Measurements from ENCODE around the gene TUNAR.
"Not testable (repeated sequence)": the region's sequence is repeated elsewhere in the genome, so short reads cannot be mapped to it uniquely, and the experiment has no call there.

The TUNAR gene

DNA sequence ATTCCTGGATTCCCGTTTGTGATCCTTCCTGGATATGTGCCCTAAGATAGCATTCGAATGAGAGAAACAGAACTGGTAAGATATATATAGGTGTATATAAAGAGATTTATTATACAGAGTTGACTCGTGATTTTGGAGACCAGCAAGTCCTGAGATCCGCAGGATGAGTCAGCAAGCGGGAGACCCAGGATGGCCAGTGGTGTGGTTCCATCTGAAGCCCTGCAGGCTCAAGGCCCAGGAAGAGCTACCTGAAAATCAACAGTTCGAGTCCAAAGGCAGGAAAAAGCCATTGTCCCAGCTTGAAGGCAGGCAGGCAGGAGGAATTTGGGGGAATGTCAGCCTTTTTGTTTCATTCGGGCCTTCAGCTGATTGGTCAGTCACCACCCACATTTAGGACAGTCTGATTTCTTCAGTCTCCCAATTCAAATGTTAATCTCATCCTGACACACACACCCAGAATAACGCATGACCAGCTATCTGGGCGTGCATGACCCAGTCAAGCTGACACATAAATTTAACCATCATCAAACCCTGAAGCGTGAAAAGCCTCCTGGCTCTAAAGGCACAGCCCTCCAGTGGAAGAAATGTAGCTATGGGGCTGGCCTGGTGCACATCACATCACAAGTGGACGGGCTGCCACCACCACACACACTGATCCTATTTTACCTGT, 44.3 kb downstream of the TUNAR start:
- no peak for DNase-seq

DNA sequence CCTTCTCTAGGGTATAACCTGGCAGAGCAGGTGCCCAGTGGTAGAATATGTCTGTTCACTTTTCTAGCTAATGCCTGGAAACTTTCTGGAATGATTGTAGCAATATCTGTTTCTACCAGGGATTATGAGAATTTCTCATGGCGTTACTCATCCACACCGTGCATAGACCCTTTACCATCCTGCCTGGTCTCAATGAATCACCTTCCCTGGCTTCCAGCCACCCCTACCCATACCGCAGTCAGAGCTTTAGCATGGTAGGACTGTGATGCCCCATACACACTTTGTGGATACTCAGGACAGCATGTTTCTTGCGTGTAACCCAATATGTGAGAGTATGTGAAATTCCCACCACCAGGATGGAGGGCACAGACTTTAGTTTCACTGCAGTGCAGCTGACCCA, 45.4 kb downstream of the TUNAR start:
- DNase-seq = no peak

DNA sequence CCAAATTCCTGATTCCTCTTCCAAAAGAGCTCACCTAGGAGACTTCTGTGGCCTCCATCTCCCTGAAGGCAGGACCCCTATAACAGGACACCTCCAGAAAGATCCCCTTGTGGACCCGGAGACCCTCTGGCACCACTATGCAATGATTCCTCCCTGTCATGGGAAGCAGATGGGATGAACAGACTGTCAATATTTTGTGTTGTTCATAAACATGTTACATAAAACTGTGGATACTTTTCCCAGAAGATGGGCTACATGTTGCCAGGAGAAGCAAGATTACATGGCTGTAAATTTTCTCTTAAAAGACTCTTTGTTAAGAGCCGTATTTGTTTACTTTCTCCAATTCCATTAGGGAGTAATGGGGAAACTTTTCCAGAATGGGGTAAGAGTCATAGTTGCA, 52.1 kb downstream of the TUNAR start:
- DNase-seq = no peak

DNA sequence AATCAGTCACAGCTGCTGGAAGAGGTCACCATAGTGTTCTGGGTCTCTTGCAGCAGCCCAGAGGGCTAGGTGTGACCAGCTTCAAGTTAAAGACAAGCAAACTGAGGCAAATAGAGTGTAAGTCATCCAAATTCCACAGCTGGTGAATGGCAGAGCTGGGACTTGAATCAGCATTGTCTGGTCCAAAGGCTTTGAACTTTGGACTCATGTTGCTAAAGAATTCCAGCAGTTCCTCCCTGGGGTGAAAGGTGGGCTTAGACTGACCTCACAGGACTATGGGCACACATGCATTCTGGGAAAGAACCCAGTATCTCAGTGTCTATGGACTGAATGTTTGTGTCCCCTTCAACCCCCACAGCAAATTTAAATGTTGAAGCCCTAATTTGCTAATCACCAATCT, 54.8 kb downstream of the TUNAR start:
- no peak for DNase-seq

DNA sequence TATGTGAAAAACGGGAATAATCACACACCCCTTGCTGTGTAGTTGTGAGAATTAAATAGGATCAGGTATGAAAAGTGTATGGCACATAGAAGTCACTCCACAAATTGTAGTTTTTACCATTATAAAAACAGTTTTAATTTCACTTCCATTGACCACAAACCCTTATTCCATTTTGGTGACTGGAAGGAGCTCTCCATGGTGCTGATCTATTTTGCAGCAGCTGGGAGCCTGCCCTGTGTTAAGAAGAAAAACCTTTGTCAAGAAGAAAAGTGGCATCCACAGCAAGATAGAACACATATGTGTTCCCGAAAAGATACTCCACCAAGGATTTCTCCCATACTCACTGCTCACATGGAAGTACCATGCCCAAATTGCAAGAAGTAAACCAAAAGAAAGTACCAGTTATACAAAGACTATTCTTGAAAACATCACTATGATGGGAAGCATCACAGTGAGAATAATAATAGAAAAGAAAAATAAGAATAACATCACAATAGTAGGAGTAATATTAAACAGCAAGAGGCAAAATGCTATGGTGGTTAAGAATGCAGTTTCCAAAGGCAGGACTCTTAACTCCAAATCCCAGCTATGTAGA, 58.7 kb downstream of the TUNAR start:
- DNase-seq = peak; percentile 23

DNA sequence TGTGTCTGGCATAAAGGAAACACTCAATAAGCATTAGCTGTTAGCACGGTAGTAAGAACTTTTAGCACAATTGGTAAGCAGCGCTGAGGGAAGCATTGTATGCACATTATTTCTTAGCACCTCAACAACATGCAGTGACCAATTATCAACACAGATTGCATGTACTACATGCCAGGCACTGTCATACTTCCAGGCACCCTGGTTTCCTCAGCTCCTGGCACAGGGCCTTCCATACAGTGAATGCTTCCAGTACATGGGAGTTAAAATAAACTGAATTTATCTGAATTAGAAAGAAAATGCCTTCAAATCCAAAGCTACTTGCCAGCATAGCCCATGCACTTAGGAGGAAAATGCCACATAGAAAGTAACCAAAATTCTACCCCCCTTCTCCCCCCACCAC, 59.4 kb downstream of the TUNAR start:
- no peak for DNase-seq

DNA sequence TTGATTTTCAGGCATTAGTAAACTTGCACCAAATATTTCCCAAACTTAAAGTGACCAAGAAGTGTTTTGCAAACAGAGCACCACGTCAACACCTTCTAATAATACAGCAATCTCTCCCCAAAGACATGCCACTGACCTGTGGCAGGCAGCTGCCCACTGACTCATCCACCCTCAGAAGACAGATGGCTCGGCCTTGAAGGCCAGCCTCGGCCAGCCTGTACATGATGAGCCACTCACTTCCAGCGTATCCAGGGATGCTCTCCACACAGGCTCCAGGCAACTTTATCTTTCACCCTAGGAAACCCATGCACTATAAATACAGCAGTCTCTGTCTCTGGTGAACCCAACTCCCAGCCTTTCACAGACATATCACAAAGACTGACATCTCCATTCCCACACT, 62.7 kb downstream of the TUNAR start:
- no peak for DNase-seq

DNA sequence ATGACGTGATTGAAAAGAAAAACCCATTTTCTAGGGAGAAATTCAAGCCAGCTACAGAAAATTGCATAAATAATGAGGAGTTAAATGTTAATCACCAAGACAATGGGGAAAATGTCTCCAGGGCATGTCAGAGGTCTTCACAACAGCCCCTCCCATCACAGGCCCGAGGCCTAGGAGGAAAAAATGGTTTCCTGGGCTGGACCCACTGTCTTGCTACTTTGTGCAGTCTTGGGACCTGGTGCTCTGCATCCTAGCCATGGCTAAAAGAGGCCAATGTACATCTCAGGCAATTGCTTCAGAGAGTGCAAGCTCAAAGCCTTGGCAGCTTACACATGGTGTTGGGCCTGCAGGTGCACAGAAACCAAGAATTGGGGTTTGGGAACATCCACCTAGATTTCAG, 65.3 kb downstream of the TUNAR start:
- no peak for DNase-seq

DNA sequence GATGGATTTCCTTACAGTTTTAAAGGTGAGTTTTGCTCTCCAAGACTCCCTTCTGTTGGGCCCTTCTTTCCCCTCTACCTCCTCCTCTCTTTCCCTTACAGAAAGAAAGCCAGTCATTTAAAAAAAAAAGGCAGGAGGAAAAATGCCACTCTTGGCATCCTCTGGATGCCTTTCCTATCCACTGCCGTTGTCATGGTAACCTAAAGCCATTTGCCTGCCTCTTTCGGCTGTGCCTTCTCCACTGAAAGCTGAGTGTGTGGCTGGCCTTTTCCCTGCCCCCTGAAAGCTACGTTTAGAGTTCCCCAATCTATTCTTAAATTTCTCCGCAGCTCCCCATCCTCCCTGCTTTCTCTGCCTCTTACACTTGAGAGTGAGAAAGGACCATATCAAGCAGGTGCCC, 67.1 kb downstream of the TUNAR start:
- DNase-seq = no peak

DNA sequence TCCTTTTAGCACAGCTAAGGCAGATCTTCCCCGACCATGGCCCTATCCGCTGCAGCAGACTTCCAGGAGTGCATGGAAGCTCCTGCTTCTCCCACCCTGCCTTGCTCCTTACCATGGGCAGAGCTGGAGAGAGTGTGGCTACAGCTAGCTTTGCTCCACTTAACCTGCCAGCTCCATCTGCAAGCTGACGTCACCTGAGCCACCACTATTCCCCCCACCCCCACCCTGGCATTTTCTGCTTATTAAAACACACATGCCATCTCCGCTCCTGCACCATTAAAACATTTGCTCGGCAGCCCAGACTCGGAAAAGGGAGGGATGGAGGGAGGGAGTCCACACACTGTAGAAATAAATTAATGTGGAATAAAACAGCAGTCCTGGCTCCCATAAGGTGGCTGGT, 67.8 kb downstream of the TUNAR start:
- no peak for DNase-seq

DNA sequence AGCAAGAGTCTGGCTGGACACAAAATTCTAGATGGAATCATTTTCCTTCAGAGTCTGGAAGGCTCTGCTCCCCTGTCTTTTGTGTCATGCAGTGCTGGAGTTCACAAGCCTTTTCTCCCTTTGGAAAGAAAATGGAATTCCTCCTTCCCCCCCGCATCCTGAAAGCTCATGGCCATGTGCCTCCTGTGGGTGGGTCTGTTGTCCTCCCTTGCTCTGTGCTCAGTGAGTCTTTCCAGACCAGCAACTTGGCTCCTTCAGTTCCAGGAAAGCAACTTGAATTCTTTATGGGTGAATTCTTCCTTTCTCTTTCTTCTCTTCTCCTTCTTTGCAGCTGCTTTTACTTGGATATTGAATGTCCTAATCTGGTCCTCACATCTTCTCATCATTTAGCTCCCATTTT, 70.2 kb downstream of the TUNAR start:
- no peak for DNase-seq

DNA sequence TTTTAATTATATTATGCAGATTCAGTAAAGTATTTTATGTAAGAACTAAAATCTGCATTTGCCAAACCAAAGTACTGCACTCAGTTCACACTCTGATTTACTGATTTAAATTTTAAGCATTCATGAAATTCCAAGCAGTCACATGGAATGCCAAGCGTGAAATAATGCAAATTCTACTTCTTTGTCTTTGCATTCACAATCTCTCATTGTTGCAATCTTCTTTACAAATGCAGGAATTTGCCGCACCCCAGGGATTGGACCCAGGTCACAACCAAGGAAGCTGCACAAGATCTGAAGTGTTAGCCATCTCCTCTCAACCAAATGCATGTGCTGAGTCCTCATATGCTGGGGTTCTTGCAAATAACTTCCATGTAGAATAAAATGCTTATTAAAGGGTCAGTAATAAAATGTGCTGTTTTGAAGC, 71.9 kb downstream of the TUNAR start:
- no peak for DNase-seq

DNA sequence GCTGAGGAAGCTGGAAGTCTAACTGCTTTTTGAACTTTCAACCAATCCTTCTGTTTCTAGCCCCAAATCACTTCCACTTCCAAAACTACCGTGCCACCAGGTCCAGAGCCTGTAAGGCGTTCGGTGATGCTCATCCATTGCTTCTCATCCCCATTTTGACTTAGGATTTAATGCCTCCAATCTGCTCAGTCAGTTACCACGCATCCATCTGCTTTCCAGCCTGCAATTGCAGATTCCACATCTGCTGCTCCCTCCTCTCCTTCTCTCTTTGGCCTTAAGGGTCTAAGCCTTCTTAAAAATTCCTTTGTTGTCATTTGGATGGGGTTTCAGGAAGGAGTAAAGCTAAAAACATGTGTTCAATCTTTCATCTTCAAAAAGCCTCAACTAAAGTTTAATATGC, 74.7 kb downstream of the TUNAR start:
- no peak for DNase-seq

DNA sequence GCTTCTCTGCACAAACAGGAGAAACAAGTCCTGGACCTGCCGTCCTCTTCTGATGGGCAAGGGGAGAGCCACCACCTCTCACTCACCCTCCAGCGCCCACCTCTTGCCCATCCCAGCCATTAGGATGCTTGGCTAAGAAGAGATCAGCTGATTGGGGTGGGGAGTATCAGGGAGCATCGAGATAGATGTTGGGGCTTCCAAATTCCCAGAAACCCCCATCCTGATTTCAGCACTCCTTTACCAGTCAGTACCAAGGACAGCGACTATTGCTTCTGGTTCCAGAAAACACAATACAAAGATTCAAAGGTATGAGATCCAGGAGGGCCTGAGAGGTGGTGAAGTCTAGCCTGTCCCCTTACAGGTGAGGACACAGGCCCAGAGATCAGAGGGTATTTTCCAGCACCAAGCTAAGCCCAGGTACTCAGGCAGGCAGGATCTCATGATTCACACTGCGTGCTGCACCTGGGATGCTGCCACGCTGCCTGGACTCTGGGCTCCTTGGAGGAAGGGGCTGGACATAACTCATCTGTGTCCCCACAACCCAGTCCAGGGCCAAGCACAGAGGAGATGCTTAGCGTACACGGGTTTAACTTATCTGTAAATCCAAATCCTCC, 76.6 kb downstream of the TUNAR start:
- DNase-seq = peak; percentile 8

DNA sequence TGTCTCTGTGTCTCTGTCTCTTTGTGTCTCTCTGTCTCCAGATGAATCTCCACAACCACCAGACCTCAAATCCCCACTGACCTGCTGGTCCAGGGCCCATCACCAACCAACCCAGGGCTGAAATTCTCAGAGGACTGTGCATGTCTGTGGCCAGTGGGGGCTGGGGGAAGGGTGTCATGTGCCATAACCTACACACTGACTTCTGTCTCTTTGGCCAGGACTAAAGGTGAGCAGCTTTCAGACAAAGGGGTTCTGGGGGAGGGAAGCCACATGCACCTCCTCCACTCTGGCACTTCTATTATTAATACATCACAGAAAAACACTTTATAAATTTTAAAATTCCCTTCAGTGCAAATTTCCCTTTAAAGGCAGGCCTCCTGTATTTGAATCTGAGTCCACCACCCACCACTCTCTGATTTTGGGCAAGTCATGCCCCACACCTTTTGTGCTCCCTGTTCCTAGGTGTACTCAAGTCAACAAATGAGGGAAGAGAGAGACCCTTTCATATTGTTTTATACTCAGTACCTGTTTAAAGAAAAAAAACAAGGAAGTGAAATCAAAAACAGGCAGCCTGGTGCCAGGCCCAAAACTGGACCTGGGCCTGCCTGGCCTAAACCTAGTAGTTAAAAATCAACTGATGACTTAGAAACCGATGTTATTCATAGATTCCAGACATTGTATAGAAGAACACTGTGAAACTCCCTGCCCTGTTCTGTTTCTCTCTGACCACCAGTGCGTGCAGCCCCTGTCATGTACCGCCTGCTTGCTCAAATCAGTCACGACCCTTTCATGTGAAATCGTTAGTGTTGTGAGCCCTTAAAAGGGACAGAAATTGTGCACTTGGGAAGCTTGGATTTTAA, 80.2 kb downstream of the TUNAR start:
- no peak for DNase-seq

DNA sequence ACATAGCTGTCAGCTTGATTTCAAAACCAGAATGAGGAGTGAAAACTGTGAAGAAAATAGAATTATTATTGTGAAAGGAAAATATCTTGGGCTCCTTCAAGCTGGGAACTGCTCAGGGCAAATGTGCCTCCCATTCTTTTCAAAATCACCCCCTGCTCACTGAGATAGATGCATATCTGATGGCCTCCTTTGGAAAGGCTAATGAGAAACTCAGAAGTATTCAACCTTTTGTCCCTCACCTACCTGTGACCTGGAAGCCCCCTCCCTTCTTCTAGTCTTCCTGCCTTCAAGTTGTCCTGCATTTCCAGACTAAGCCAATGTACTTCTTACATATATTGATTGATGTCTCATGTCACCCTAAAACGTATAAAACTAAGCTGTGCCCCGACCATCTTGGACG, 81.5 kb downstream of the TUNAR start:
- no peak for DNase-seq

DNA sequence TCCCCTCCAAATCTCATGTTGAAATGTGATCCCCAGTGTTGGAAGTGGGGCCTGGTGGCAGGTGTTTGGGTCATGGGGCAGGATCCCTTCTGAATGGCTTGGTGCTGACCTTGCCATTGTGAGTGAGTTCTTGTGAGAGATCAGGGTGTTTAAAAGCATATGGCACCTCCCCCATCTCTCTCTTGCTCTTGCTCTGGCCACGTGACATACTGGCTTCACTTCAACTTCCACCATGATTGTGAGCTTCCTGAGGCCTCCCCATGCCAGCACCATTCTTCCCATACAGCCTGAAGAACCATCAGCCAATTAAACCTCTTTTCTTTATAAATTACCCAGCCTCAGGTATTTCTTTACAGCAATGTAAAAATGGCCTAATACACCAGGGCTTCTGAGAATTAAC, 82.7 kb downstream of the TUNAR start:
- DNase-seq = no peak

DNA sequence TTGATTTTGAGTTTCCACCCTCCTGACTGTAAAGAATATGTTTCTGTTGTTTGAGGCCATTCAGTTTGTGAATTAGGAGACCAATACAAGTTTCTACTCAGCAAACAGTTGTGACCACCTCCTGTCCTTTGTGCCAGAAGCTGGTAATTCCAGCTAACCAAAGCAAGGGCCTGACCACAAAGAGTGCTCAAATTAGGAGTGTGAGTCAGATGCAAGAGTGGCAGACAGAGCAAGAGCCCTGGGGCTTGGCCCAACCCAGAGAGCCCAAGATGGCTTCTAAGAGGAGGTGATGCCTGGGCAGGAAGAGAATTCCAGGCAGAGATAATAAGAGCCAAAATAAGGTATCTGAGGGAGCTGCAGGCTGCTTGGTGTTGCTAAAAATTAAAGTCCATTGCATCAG, 84.8 kb downstream of the TUNAR start:
- no peak for DNase-seq

DNA sequence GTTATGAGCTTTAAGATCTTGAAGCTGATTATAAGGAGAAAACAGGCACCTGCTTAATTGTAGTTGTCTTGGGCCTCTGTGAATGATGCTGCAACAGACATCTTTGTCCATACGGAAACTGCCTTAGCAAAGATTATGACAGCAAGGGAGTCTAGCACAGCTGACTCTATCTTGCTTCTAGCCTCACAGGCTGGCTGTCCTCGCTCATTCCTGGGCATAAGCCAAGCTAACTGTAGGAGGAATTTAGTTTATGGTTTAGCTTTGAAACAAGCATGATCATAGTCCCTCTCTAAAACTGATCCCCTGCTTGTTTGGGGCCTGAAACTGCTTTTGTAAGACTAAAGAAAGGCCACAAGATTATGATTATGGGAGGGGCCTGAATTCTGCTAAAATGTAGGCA, 88.3 kb downstream of the TUNAR start:
- DNase-seq = no peak

DNA sequence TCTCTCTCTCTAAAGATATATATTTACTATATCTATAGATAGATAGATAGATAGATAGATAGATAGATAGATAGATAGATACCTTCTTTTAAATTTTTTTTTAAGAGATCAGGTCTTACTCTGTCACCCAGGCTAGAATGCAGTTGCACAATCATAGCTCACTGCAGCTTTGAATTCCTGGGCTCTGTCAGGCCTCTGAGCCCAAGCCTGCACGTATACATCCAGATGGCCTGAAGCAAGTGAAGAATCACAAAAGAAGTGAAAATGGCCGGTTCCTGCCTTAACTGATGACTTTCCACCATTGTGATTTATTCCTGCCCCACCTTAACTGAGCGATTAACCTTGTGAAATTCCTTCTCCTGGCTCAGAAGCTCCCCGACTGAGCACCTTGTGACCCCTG, 91.4 kb downstream of the TUNAR start:
- DNase-seq = not testable (repeated sequence)

All from hematopoietic multipotent progenitor cell treated with erythropoietin and hydrocortisone succinate and interleukin-3 and kit ligand, for 8 days (in vitro differentiated cells).